Pancreas (tissue), 10 donors: Measurements from ENCODE around the gene HNRNPA0. TPM values are rescaled to one million over a fixed set of nuclear protein-coding genes. Genes with fewer than 3 reads are reported as not detected.

Experiments used
- ATAC-seq, 4 donors: fragments of 200-7000 bp; cut with Tn5 transposase; one replicate each; pipeline versions ENCODE4 v1.8.0 to v1.9.1; 2020; ENCODE audit warnings: mild to moderate bottlenecking in 4 of 4, moderate library complexity in 4 of 4
- DNase-seq, 6 donors: peaks; one replicate each; pipeline ENCODE4 v3.0.0-alpha.2; 2020
- FAIRE-seq: peaks from 2 replicates; lab custom pipeline; 2012; peaks lifted over from hg19 to GRCh38; lab: Jason Lieb, UNC
- H3K27ac ChIP-seq, 4 donors: fragments of 200-600 bp; sonication (generic); 1 replicate in 3 of 4; 2 replicates in 1 of 4; pipeline versions ENCODE4 v1.5.0 to v1.8.0; 2020
- H3K27me3 ChIP-seq, 4 donors: fragments of 200-600 bp; one replicate each; pipeline ENCODE4 v1.8.0; 2021
- H3K36me3 ChIP-seq, 3 donors: fragments of 200-600 bp; sonication (generic) in 1 of 3; one replicate each; pipeline versions ENCODE4 v1.5.0 to v1.8.0; 2020 to 2021
- H3K4me1 ChIP-seq, 3 donors: fragments of 200-600 bp; one replicate each; pipeline ENCODE4 v1.8.0; 2021
- H3K4me3 ChIP-seq, 4 donors: fragments of 200-600 bp; sonication (generic) in 2 of 4; one replicate each; pipeline versions ENCODE4 v1.5.0 to v1.8.0; 2020 to 2021
- H3K9me3 ChIP-seq, 4 donors: fragments of 200-600 bp; one replicate each; pipeline ENCODE4 v1.8.0; 2021
- CTCF ChIP-seq, 4 donors: fragments of 200-600 bp; sonication (generic) in 3 of 4; IDR thresholded peaks; one replicate each; pipeline versions ENCODE4 v1.5.0 to v1.8.0; 2021; ENCODE audit warnings: antibody characterized with exemption in 4 of 4
- whole genome bisulfite sequencing, 2 donors: extraction: QIAGEN DNeasy Blood & Tissue Kit; methylation state at CpG; one replicate each; pipeline ENCODE4 v1.1.7; 2013; 5-methylcytosine and 5-hydroxymethylcytosine counted together
- intact Hi-C, 3 donors: fragments of 100-400 bp; cut with DNase I; formaldehyde crosslinking; loops; one replicate each; pipeline versions ENCODE4 v1.11.1 to v1.14.2; 2022
- polyA plus RNA-seq, 2 donors: library from polyadenylated mRNA; stranded (reverse); fragments of 200-250 nt; gene quantifications; one replicate each; pipeline ENCODE4 v1.2.3, GENCODE V29; 2013
- total RNA-seq, 6 donors: library from RNA; stranded (reverse); fragmentation: NEBNext Ultra II Directional in 4 of 6; extraction: Animal tissue kit (Norgen Biotek cat#: 25700) in 4 of 6; gene quantifications; one replicate each; pipeline versions ENCODE4 v1.2.1 to v1.2.4, GENCODE V29; 2021 to 2023
- donor health status: healthy with polysubstance abuse.
- donor health status: DM: no; HTN: no; CAD: no; lungs with moderate emphysema.
- donor health status: DM: no; HTN: no; CAD: no.
- donor health status: control.
- donor health status: control.
- donor health status: Bipolar disorder and iron deficiency.
- donor health status: DM: yes; HTN: yes; CAD: no.
- donor health status: DM: no; HTN: no; CAD: no.
- donor health status: DM: no; HTN: no; CAD: no.
- donor health status: DM: yes; HTN: yes; CAD: no.

The HNRNPA0 gene
- total and polyA plus RNA-seq, 8 donors, result 8.0 to 14.1 (median 12.2) TPM

GRCh38 chr5:137750436-137750835 is 3.7 kb downstream of the HNRNPA0 start:
- DNase-seq (no peak), ATAC-seq (no peak), FAIRE-seq (no peak)
- TF ChIP-seq CTCF (IDR thresholded peaks at IDR 0.05), result no peak
- no peak overlapping the region for H3K27ac ChIP-seq
- WGBS, 2 donors, result 87 to 91% methylated on average over 1 of the region's 1 CpG
- peaks cover 19 to 45% (median 42%) of the 10 kb centered on the region in 3 donors for H3K4me1 ChIP-seq
- no peak overlapping the region for H3K4me3 ChIP-seq
- H3K36me3 ChIP-seq, result no peaks in the 10 kb centered on the region
- no peaks in the 10 kb centered on the region for H3K9me3 ChIP-seq
- intact Hi-C loops, result no loop called here
- H3K27me3 ChIP-seq, result no peaks in the 10 kb centered on the region

- 49 to 54% methylated on average over 2 of the region's 2 CpGs for WGBS, 2 donors
- H3K4me1 ChIP-seq, result peaks cover 19 to 50% (median 42%) of the 10 kb centered on the region in 3 donors
- FAIRE-seq, result no peak
Observed at GRCh38 chr5:137747848-137748247, 6.3 kb downstream of the HNRNPA0 start.

GRCh38 chr5:137743031-137743640 is 11.0 kb downstream of the HNRNPA0 start:
- peak; percentile 25 to 60 (median 42) for TF ChIP-seq CTCF (IDR thresholded peaks at IDR 0.05)
- FAIRE-seq, result no peak
- H3K27me3 ChIP-seq, result no peaks in the 10 kb centered on the region
- H3K36me3 ChIP-seq, result no peaks in the 10 kb centered on the region
- peak in 4 of 6 donors; percentile 30 to 67 (median 47) for DNase-seq
- H3K27ac ChIP-seq, result no peak overlapping the region
- ATAC-seq, result peak; percentile 55 to 93 (median 86)
- peaks cover under 1 to 15% (median 6%) of the 10 kb centered on the region in 3 donors for H3K4me1 ChIP-seq
- intact Hi-C loops, result loop anchor here in 1 of 3 donors (5.0 kb wide), 1 partner anchor 81 kb away; no protein-coding TSS in a partner anchor
- H3K9me3 ChIP-seq, result no peaks in the 10 kb centered on the region
- no peak overlapping the region for H3K4me3 ChIP-seq
- WGBS, 2 donors, result 68 to 72% methylated on average over 4 of the region's 4 CpGs

More at GRCh38 chr5:137747848-137748247, 6.3 kb downstream of the HNRNPA0 start:
- DNase-seq (peak in 2 of 6 donors; percentile 12 to 38), ATAC-seq (peak; percentile 42 to 69 (median 50))
- H3K4me3 ChIP-seq, result no peak overlapping the region
- intact Hi-C loops, result no loop called here
- no peaks in the 10 kb centered on the region for H3K27me3 ChIP-seq
- no peaks in the 10 kb centered on the region for H3K9me3 ChIP-seq
- no peaks in the 10 kb centered on the region for H3K36me3 ChIP-seq
- H3K27ac ChIP-seq, result no peak overlapping the region
- TF ChIP-seq CTCF (IDR thresholded peaks at IDR 0.05), result no peak

GRCh38 chr5:137741718-137742117 is 12.4 kb downstream of the HNRNPA0 start:
- peaks cover 0 to 5% (median 0%) of the 10 kb centered on the region in 3 donors for H3K4me1 ChIP-seq
- 65 to 66% methylated on average over 8 of the region's 8 CpGs for WGBS, 2 donors
- DNase-seq (no peak), FAIRE-seq (no peak), ATAC-seq (no peak)
- H3K4me3 ChIP-seq, result no peak overlapping the region
- no peaks in the 10 kb centered on the region for H3K36me3 ChIP-seq
- no peaks in the 10 kb centered on the region for H3K27me3 ChIP-seq
- intact Hi-C loops, result loop anchor here in 1 of 3 donors (5.0 kb wide), 1 partner anchor 79 kb away; no protein-coding TSS in a partner anchor
- no peak overlapping the region for H3K27ac ChIP-seq
- no peaks in the 10 kb centered on the region for H3K9me3 ChIP-seq
- TF ChIP-seq CTCF (IDR thresholded peaks at IDR 0.05), result no peak

GRCh38 chr5:137739737-137740136 is 14.4 kb downstream of the HNRNPA0 start:
- no peaks in the 10 kb centered on the region for H3K36me3 ChIP-seq
- intact Hi-C loops, result loop anchor here in 2 of 3 donors (5.0 to 10.0 kb wide), 2 partner anchors 77 to 95 kb away; no protein-coding TSS in a partner anchor
- no peaks in the 10 kb centered on the region for H3K9me3 ChIP-seq
- H3K27me3 ChIP-seq, result no peaks in the 10 kb centered on the region
- 82 to 84% methylated on average over 4 of the region's 4 CpGs for WGBS, 2 donors
- H3K27ac ChIP-seq, result no peak overlapping the region
- no peaks in the 10 kb centered on the region for H3K4me1 ChIP-seq
- ATAC-seq, result no peak
- FAIRE-seq, result no peak
- DNase-seq, result no peak
- no peak overlapping the region for H3K4me3 ChIP-seq
- no peak for TF ChIP-seq CTCF (IDR thresholded peaks at IDR 0.05)
